NCI-H524 (cell line): ENCODE results near the gene PRPF38B.
"Not testable (repeated sequence)": the region's sequence is repeated elsewhere in the genome, so short reads cannot be mapped to it uniquely, and the experiment has no call there.

ENCODE experiments used
- DNase-seq, 2 experiments: peaks; one replicate each; lab custom pipeline; 2025; lab: John Stamatoyannopoulos, UW

PRPF38B gene

GRCh38 chr1:108691942-108692723, at the start of gene PRPF38B:
Gene PRPF38B (plus strand): TSS chr1:108692310. CDS start chr1:108692592, 282 bp downstream.
- DNase-seq = peak; percentile 71 to 88

DNA sequence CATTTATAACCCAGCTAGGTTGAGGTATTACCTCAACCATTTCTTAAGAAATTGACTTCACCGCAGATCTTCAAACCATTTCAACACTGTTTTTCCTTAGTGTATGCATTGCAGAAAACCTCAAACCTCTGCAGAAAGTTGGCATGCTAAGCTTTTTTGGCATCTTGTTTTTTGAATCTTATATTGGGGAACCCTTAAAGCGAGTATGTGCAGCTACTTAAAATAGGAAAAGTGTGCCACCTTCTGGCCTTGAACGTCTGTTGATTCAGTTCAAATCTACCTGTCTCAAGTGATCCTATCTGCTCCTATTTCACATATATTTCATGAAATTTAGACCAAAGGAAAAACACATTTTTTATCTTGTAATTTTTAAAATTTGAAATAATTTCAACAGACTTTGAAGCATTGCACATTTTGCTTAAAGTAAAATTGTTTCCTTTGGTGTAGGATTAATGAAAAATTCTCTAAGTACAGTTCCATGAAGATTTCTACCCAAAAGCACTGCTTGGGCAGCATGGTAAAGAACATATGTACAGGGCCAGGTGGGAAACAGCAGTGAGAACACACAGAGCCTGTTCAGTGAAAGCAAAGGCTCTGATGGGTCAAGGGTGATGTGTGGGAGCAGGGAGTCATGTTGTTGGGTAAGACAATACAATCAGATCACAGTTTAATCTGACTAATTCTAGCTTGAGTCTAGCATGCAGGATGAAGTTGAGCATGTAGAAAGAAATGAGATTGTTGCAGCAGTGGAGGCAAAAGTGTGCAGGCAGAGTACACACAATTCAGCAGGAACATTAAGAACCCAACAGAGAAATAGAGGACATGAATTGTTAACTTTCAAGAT, 48.4 kb upstream of the PRPF38B start:
- DNase-seq = peak; percentile 34 to 66

DNA sequence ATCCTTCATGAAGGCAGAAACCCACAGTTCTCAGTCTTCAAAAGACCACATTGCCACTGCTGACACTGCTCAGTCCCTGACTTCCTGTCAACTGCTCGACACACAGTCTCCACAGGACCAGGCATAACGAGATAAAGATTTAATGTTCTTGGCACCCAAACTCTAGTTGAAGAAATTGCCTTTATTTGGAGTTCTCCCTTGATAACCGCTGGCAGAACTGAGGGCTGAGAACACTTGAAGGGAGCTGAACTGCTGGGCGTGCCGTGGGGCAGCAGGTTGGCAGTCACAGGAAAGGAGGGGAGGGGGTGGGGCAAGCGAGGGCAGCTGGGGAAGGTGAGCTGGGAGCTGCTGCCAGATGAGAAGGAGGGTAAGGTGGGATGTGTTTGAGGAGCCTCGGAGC, 47.1 kb upstream of the PRPF38B start:
- DNase-seq = no peak

GRCh38 chr1:108645564-108646184, 46.4 kb upstream of the PRPF38B start:
- peak; percentile 39 to 72 for DNase-seq

DNA sequence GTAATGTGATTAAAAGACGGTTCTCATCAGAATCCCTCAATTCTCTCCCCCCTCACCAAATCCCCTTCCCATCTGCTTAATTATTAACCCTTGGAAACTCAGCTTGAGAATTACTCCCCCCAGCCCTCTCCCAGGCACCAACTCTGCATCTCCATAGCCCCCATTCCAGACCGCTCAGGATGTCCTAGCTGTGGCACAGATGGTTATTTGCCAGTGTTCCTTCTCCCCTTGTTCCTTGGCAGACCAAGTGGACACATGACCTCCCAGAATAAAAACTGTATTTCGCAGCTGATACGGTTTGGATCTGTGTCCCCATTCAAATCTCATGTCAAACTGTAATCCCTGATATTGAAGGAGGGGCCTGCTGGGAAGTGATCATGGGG, 45.9 kb upstream of the PRPF38B start:
- DNase-seq = peak; percentile 39 to 75

DNA sequence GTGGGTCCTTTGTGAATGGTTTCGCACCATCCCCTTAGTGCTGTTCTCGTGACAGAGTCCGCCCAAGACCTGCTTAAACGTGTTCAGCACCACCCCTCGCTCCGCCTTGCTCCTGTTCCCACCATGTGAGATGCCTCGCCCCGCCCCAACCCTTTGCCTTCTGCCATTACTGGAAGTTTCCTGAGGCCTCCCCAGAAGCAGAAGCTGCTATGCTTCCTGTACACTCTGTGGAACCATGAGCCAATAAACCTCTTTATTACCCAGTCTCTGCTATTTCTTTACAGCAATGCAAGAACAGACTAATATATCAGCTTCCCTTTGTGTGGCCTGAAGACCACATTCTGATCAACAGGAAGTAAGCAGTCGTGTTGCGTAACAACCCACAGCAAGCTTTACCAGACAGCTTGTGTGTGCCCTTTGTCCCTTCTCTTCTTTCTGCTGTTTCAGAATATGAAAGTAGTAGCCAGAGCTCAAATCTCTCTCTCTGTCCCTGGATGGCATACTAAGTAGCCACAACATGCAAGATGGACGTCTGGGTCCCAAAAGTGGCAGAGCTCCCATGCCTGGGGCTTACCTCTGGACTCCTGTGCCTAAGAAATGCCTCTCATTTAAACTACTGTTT, 45.4 kb upstream of the PRPF38B start:
- peak in 1 of 2 experiments; percentile 5 for DNase-seq

- peak in 1 of 2 experiments; percentile 6 for DNase-seq
Measured at GRCh38 chr1:108653431-108654105, 38.5 kb upstream of the PRPF38B start.

DNA sequence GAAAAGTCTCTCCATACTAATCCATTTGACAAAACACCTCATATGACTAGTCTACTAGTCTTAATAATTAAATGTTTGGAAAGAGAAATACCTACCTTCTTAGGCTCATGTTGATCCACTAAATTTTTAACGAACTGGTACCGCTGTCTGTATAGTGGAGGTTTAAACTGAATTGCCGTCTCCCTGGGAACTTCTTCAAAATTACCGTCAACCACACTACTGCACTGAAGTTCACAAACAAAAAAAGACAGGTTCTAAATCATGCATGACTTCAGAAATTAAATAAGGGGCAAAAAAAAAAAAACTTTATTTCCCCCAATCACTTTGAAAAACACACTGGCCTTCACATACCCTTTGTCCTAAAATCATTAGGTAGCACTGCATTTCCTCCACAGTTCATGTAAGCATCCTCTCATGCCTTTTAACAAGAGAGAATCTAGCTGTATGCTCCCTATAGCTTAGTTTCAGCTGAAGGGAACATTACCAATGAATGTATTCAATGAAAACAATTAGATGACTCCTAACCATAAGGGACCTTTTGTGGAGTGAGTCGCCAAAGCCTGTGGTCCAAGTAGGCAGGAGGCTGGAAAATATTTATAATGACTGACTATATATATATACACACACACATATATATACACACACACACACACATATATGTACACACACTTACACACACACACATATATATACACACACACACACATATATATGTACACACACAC, 34.6 kb upstream of the PRPF38B start:
- no peak for DNase-seq

DNA sequence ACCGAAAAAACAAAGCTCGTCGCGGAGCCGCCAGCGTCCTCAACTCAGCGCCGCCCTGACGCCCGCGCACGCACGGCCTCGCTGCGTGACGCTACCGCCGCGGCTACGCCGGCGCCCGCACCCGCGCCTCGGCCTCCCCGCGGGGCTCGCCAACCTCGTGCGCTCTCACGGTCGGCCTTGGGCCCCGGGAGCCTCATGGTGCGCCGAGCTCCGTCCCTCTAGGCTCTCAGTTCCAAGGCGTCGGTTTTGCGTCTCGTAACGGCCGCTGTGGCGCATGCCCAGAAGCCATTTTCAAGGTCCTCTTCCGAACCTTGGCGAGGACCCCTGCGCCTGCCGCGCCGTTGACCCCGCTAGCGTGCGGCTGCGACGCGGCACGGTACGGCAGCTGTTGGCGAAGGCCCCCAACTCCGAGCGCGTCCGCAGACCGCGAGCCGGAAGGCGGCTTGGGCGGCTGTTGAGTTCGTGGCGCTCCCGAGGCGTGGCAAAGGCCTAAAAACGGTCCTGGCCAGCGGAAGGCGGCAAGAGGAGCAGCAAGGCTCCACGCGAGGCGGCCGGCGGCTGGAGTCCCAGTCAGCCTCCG, 31.0 kb upstream of the PRPF38B start, which contains the start of gene HENMT1:
HENMT1 (minus strand) TSS at position 64 of the 580 bp plus-strand sequence. CDS start 1,209 bp downstream, outside the sequence.
- peak; percentile 25 to 52 for DNase-seq

DNA sequence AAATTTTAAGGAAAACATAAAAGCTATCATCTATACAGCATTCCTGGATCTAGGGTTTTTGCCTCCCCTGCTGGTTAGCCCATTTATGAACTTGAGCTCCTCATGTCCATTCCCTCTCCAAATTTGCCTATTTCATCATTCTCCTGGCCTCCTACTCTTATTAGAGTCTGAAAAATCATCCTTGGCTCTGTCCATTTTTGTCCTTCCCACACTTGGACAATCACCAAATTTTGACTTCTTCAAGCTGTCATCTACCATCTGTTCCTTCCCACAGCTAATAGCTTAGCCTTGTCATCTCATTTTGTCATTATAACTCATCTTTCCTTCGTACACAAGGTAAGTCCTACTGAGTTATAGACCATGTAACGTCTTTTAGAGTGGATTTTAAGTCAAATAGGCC, 29.0 kb upstream of the PRPF38B start:
- peak; percentile 61 to 78 for DNase-seq

- DNase-seq = no peak
Measured at GRCh38 chr1:108664481-108664880, 27.6 kb upstream of the PRPF38B start.

GRCh38 chr1:108665067-108665466, 27.0 kb upstream of the PRPF38B start:
- no peak for DNase-seq

GRCh38 chr1:108665771-108666170, 26.3 kb upstream of the PRPF38B start:
- DNase-seq = no peak

DNA sequence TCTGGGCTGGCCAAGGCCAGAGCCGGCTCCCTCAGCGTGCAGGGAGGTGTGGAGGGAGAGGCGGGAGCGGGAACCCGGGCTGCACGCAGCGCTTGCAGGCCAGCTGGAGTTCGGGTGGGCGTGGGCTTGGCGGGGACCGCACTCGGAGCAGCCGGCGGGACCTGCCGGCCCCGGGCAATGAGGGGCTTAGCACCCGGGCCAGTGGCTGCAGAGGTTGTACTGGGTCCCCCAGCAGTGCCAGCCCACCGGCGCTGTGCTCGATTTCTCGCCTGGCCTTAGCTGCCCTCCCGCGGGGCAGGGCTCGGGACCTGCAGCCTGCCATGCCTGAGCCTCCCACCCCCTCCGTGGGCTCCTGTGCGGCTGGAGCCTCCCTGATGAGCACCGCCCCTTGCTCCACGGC, 24.7 kb upstream of the PRPF38B start:
- DNase-seq = not testable (repeated sequence)

- DNase-seq = no peak
Measured at GRCh38 chr1:108668777-108669176, 23.3 kb upstream of the PRPF38B start.

- no peak for DNase-seq
Measured at GRCh38 chr1:108669679-108670078, 22.4 kb upstream of the PRPF38B start.

DNA sequence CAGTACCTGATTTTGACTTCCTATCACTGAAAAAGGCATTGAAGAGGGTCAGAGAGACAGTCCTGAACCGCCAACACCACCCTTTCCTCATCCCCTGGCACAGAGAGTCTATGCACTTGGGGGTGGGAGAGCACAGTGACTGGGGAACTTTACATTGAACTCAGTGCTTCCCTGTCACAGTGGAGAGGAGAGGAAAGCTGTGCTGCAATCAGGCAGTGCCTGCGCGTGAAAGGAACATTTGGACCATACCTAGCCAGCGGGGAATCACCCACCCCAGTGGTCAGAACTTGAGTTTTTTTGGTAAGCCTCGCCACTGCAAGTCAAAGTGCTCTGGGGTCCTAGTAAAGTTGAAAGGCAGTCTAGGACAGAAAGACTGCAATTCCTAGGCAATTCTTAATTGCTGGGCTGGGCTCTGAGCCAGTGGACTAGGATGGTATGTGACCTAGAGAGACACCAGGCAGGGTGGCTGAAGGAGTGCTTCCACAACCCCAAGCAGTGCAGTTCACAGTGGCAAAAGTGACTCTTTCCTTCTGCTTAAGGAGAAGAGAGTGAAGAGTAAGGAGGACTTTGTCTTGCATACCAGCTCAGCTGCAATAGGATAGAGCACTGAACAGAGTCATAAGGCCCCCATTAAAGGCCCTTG, 21.9 kb upstream of the PRPF38B start:
- no peak for DNase-seq

- no peak for DNase-seq
Measured at GRCh38 chr1:108671143-108671542, 21.0 kb upstream of the PRPF38B start.

- no peak for DNase-seq
Measured at GRCh38 chr1:108678706-108679105, 13.4 kb upstream of the PRPF38B start.
